Right lobe of liver (tissue), 4 donors: Measurements from ENCODE around the gene LGALS7B.

ENCODE experiments used
- CTCF ChIP-seq, 4 donors: fragments of 200-600 bp in 3 of 4; fragments of 450-650 bp in 1 of 4; IDR thresholded peaks; one replicate each; pipeline versions ENCODE4 v1.5.1 to v1.8.0; 2016 to 2022; ENCODE audit warnings: antibody characterized with exemption in 4 of 4, mild to moderate bottlenecking in 2 of 4
- POLR2A ChIP-seq: fragments of 450-650 bp; IDR thresholded peaks from one replicate; pipeline ENCODE4 v1.6.1; 2017; ENCODE audit warnings: antibody characterized with exemption, mild to moderate bottlenecking
- donor health status: DM: no; HTN: no; CAD: no.
- donor health status: DM: no; HTN: no; CAD: no.
- donor health status: DM: no; HTN: yes; CAD: no.

GRCh38 chr19:38792250-38793111 is 3.5 kb downstream of the LGALS7B start:
- TF ChIP-seq CTCF (IDR thresholded peaks at IDR 0.05) (peak in 3 of 4 donors; percentile 7 to 32 (median 24)), POLR2A (no peak)
